ENCODE results near the gene GOLGA7B. TPM values are rescaled to one million over a fixed set of nuclear protein-coding genes. Genes with fewer than 3 reads are reported as not detected.

GOLGA7B gene
- total RNA-seq, 2 donors from 2014 or later, result 0.22 to 0.72 TPM

- Histone ChIP-seq H3K27ac (no peak overlapping the region), H3K27me3 (no peaks in the 10 kb centered on the region), H3K9ac (ENCODE audit: low read depth in 2 of 2, low read length in 2 of 2) (no peak overlapping the region), H3K9me3 (no peaks in the 10 kb centered on the region), H3K36me3 (no peaks in the 10 kb centered on the region), H3K4me1 (no peaks in the 10 kb centered on the region), H3K4me3 (no peak overlapping the region)
- no peak for DNase-seq
- no peak for TF ChIP-seq CTCF (IDR thresholded peaks at IDR 0.05)
- intact Hi-C loops (cut with DNase I), result loop anchor here (10.0 kb wide), 1 partner anchor 97 kb away; no protein-coding TSS in a partner anchor
These were observed 12.3 kb downstream of the GOLGA7B start for GRCh38 chr10:97861924-97862323.

DNA sequence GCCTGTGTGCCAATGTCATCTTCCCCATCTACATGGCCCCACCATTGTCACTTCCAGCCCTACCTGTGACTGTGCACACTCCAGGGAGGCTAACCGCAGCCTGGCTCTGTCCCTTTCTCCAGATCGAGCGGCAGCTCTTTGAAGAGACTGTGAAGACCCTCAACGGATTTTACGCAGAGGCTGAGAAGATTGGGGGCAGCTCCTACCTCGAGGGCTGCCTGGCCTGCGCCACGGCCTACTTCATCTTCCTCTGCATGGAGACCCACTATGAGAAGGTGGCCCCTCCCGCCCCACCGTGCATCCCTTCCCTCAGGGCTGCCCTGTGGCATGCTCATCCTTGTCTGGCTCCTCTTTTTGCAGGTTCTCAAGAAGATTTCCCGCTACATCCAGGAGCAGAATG lies 14.2 kb downstream of the GOLGA7B start:
- no peak for TF ChIP-seq CTCF (IDR thresholded peaks at IDR 0.05)
- H3K36me3 ChIP-seq, result no peaks in the 10 kb centered on the region
- intact Hi-C loops (cut with DNase I), result loop anchor here (10.0 kb wide), 1 partner anchor 99 kb away; no protein-coding TSS in a partner anchor
- no peak overlapping the region for H3K9ac ChIP-seq (ENCODE audit: low read depth in 2 of 2, low read length in 2 of 2)
- H3K27me3 ChIP-seq, result no peaks in the 10 kb centered on the region
- no peak overlapping the region for H3K4me3 ChIP-seq
- no peaks in the 10 kb centered on the region for H3K9me3 ChIP-seq
- no peak overlapping the region for H3K27ac ChIP-seq
- H3K4me1 ChIP-seq, result no peaks in the 10 kb centered on the region
- DNase-seq, result no peak

- TF ChIP-seq CTCF (IDR thresholded peaks at IDR 0.05), result no peak
- Histone ChIP-seq H3K27ac (no peak overlapping the region), H3K4me3 (no peak overlapping the region), H3K4me1 (no peaks in the 10 kb centered on the region), H3K36me3 (no peaks in the 10 kb centered on the region), H3K27me3 (no peaks in the 10 kb centered on the region), H3K9me3 (no peaks in the 10 kb centered on the region), H3K9ac (ENCODE audit: low read depth in 2 of 2, low read length in 2 of 2) (no peak overlapping the region)
- no peak for DNase-seq
- intact Hi-C loops (cut with DNase I), result loop anchor here (10.0 kb wide), 1 partner anchor 101 kb away; no protein-coding TSS in a partner anchor
These were observed 15.8 kb downstream of the GOLGA7B start for GRCh38 chr10:97865488-97865887.

- Histone ChIP-seq H3K27ac (no peak overlapping the region), H3K4me1 (no peaks in the 10 kb centered on the region), H3K9me3 (no peaks in the 10 kb centered on the region), H3K36me3 (no peaks in the 10 kb centered on the region), H3K9ac (ENCODE audit: low read depth in 2 of 2, low read length in 2 of 2) (no peak overlapping the region), H3K4me3 (no peak overlapping the region), H3K27me3 (no peaks in the 10 kb centered on the region)
- intact Hi-C loops (cut with DNase I), result loop anchor here (10.0 kb wide), 1 partner anchor 102 kb away; no protein-coding TSS in a partner anchor
- no peak for TF ChIP-seq CTCF (IDR thresholded peaks at IDR 0.05)
- no peak for DNase-seq
These were observed 17.0 kb downstream of the GOLGA7B start for GRCh38 chr10:97866524-97867219.

DNA sequence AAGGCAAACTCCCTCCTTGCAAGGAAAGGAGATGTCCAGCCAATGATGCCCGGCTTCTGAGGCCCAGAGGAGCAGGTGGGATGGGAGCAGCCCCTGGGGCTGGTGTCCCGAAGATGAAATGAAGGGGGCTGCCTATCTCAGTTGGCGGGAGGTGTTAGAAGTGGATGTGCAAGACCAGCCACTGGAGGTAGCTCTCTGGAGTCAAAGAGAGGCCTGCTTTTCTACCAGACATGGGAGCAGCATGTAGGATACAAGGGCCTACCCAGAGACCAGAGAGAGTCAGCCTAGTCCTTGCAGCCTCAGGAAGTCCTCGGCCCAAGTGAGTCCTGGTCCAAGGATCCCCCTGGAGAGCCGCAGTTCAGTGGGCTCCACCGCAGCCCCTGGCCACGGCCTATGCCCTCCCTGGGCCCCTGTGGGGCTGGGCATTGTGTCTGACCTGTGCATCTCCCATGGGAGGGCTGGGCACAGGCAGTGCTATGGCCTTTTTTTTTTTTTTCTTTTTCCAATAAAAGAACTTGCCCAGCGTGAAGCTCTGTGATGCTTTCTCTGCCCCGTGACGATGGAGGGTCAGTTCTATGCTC lies 17.7 kb downstream of the GOLGA7B start:
- no peak overlapping the region for H3K4me3 ChIP-seq
- intact Hi-C loops (cut with DNase I), result loop anchor here (10.0 kb wide), 1 partner anchor 103 kb away; no protein-coding TSS in a partner anchor
- H3K9me3 ChIP-seq, result no peaks in the 10 kb centered on the region
- no peaks in the 10 kb centered on the region for H3K36me3 ChIP-seq
- H3K4me1 ChIP-seq, result no peaks in the 10 kb centered on the region
- H3K27me3 ChIP-seq, result no peaks in the 10 kb centered on the region
- DNase-seq, result no peak
- no peak for TF ChIP-seq CTCF (IDR thresholded peaks at IDR 0.05)
- no peak overlapping the region for H3K27ac ChIP-seq
- H3K9ac ChIP-seq (ENCODE audit: low read depth in 2 of 2, low read length in 2 of 2), result no peak overlapping the region
